ENCODE results near the gene PTOV1. TPM values are rescaled to one million over a fixed set of nuclear protein-coding genes. Genes with fewer than 3 reads are reported as not detected.

Gene PTOV1
- total RNA-seq (2021; fragmentation: NEBNext Ultra II Directional; extraction: Animal tissue kit (Norgen Biotek cat#: 25700)) (251 and 261 TPM in 2 replicates), polyA plus RNA-seq (2011; rRNA removed) (147 and 213 TPM in 2 replicates), polyA minus RNA-seq (2011; rRNA and poly(A)+ RNA removed) (82.9 and 117 TPM in 2 replicates)
- 136 TPM for polyA plus RNA-seq (2011; cell fraction: cytosol; rRNA removed)
- 397 TPM for polyA plus RNA-seq (2011; cell fraction: nucleus; rRNA removed)
- 183 to 286 TPM (median 253 TPM) in 4 replicates for polyA plus RNA-seq (2012, experiment 1 of 2)
- 215 TPM for polyA plus RNA-seq (2012, experiment 2 of 2)
- 166 TPM for polyA plus RNA-seq (2013, experiment 1 of 2)
- 157 TPM for polyA plus RNA-seq (2013, experiment 2 of 2)
- 124 TPM for polyA minus RNA-seq (2011; cell fraction: cytosol; rRNA and poly(A)+ RNA removed)
- 139 TPM for polyA minus RNA-seq (2011; cell fraction: nucleus; rRNA and poly(A)+ RNA removed)
- long read RNA-seq, experiment 1, transcript PTOV1-212 (13 exons, 1,577 nt) = major isoform, 56 of 185 reads
- long read RNA-seq, experiment 1, transcript PTOV1-209 (8 exons, 1,716 nt) = minor isoform, 7 of 185 reads
- long read RNA-seq, experiment 1, transcript PTOV1-220 (13 exons, 1,587 nt) = minor isoform, 14 of 185 reads
- long read RNA-seq, experiment 1, partial matches to known transcripts = 68 of 185 reads
- long read RNA-seq, experiment 1, other reads (novel, unspliced or antisense) = 37 of 185 reads
- long read RNA-seq, experiment 2, partial matches to known transcripts = 30 of 40 reads
- long read RNA-seq, experiment 2, other reads (novel, unspliced or antisense) = 6 of 40 reads

DNA sequence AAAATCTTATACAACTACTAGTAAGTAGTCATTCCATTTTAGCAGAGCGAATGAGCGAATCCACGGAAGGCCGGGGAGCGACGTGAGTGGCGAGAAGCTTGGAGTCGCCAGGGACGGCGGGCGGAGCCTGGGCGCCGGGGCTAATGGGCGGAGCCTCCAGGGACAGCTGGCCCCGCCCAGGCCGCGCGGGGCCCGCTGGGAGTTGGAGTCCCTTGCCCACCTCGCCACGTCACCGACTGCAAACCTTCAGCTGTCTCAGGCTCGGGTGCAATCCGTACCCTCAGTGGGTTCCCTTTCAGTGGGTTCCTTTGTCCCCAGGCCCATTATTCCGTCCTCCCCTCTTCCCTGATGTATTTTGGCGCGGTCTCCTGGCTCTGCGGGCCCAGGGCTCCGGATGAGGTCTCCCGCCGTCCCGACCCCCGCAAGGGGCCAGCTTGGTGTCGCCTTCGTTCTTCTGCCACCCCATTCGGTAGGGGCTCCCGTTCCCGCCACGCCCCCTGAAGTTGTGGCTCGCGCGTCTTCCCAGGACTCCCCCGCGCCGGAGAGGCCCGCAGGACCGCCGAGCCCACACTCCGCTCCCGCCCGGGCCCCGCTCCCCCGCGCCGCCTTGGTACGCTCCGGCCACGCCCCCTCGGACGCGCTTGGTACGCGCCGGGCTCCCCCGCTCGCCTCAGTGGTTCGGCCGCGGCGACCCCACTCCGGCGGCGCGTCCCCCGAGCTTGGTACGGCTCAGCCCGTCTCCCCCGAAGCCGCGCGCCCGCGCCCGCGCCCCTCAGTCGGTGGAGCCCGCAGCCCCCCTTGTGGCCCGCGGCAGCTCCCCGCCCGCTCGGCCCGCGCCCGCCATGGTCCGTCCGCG lies at the start of gene PTOV1:
Gene PTOV1, plus strand, starts transcription at position 673 of the 856 bp plus-strand sequence.
- Histone ChIP-seq H3K27me3 (replicated peaks in 1 of 4; ENCODE audit: control insufficient read depth in 3 of 4, extremely low read depth in 1 of 4, insufficient read depth in 3 of 4, low read length in 3 of 4) (no peaks in the 10 kb centered on the region; a peak in 1 of 7 replicates), H4K5ac (ENCODE audit: insufficient read length, low read depth, low read length) (peak within 1 kb of the TSS; percentile 83), H3K27ac (ENCODE audit: low read depth, low read length) (peak within 1 kb of the TSS; percentile 87), H3K36me3 (ENCODE audit: control insufficient read depth in 2 of 4, insufficient read depth in 4 of 4, low read length in 3 of 4) (peaks cover 0 to 21% (median 9%) of the 10 kb centered on the region in 4 experiments; a peak in 4 of 8 replicates), H3K4me3 (ENCODE audit: extremely low read depth in 1 of 4, insufficient read depth in 2 of 4, low read depth in 3 of 4, low read length in 4 of 4) (peak within 1 kb of the TSS; percentile 64 to 88 (median 80)), H3K4ac (replicated peaks; ENCODE audit: insufficient read length, low read depth, low read length) (no peak within 1 kb of the TSS), H3K56ac (replicated peaks; ENCODE audit: insufficient read length, low read depth, low read length) (peak within 1 kb of the TSS; percentile 89), H3K4me2 (ENCODE audit: insufficient read depth in 1 of 2, low read depth in 2 of 2, low read length in 2 of 2) (peak within 1 kb of the TSS; percentile 84 to 98), H3K9me3 (ENCODE audit: insufficient read depth in 2 of 2, low read depth in 1 of 2, low read length in 1 of 2) (no peaks in the 10 kb centered on the region), H3K18ac (ENCODE audit: extremely low read depth, low read length) (peak within 1 kb of the TSS; percentile 83), H4K91ac (replicated peaks; ENCODE audit: insufficient read length, low read length) (peak within 1 kb of the TSS; percentile 79), H3K14ac (ENCODE audit: insufficient read length) (no peak within 1 kb of the TSS), H2BK12ac (ENCODE audit: low read depth, low read length) (peak within 1 kb of the TSS; percentile 60; the same call in 1 of the 2 replicates), H4K20me1 (replicated peaks in 1 of 2; ENCODE audit: control insufficient read depth in 1 of 2, insufficient read depth in 2 of 2, low read length in 2 of 2) (peaks cover 27 to 34% of the 10 kb centered on the region in 2 experiments), H2BK5ac (ENCODE audit: low read depth, low read length) (0 out of 2 replicates have a peak within 1 kb of the TSS, but pooled peaks have one; percentile 81), H2AFZ (ENCODE audit: low read length) (peak within 1 kb of the TSS; percentile 24; the same call in 1 of the 2 replicates), H3K79me1 (ENCODE audit: low read depth, low read length) (peaks cover 18% of the 10 kb centered on the region), H3K79me2 (ENCODE audit: control insufficient read depth in 1 of 2, insufficient read depth in 2 of 2, low read length in 2 of 2) (peaks cover 17 to 28% of the 10 kb centered on the region in 2 experiments), H2BK20ac (ENCODE audit: low read length) (no peak within 1 kb of the TSS), H3K23me2 (ENCODE audit: low read depth, low read length) (peaks cover 10% of the 10 kb centered on the region; the same call in 1 of the 2 replicates), H2AK5ac (ENCODE audit: low read depth, low read length) (peak within 1 kb of the TSS; percentile 93; the same call in 1 of the 2 replicates), H3K9ac (replicated peaks in 1 of 4; ENCODE audit: extremely low read depth in 1 of 4, low read depth in 3 of 4, low read length in 3 of 4) (peak within 1 kb of the TSS; percentile 70 to 98 (median 83)), H4K8ac (ENCODE audit: extremely low read depth, insufficient read depth, low read length) (peak within 1 kb of the TSS; percentile 87; the same call in 1 of the 2 replicates), H3K4me1 (replicated peaks in 1 of 4; ENCODE audit: control insufficient read depth in 3 of 4, insufficient read depth in 4 of 4, low read length in 3 of 4) (peaks cover 3 to 9% (median 6%) of the 10 kb centered on the region in 4 experiments), H2BK15ac (ENCODE audit: low read length) (peak within 1 kb of the TSS; percentile 88; the same call in 1 of the 2 replicates), H3K23ac (ENCODE audit: insufficient read length) (no peak within 1 kb of the TSS), H2BK120ac (replicated peaks; ENCODE audit: low read depth, low read length) (no peak within 1 kb of the TSS)
- POLR2A ChIA-PET (ENCODE audit: partially characterized antibody) = interaction anchor here (0.7 to 12.4 kb wide), 31 partner anchors 8 to 174 kb away, joined by 3 to 247 read pairs (median 5); partner anchors contain the start of genes ADM5, AKT1S1, AP2A1 and ATF5
- CTCF ChIA-PET (ENCODE audit: partially characterized antibody) = interaction anchor here (0.9 to 1.8 kb wide), 5 partner anchors 13 to 161 kb away, joined by 3 to 7 read pairs (median 3); partner anchors contain the start of gene ADM5
- WGBS, 2 experiments (ENCODE audit: extremely low coverage in 1 of 2, insufficient coverage in 1 of 2, insufficient read length in 1 of 2, insufficient replicate concordance in 2 of 2, low coverage in 1 of 2, low lambda C conversion rate in 2 of 2, missing lambda C conversion rate in 1 of 2) = 1% methylated on average over 33 of the region's 98 CpGs; no CpG with 5 or more reads in 1 of the 2 experiments
- FAIRE-seq (no peak), DNase-seq (ENCODE audit: low read depth in 1 of 2, low spot score in 2 of 2) (peak; percentile 51 to 96)
- TF ChIP-seq, protein P1, sequence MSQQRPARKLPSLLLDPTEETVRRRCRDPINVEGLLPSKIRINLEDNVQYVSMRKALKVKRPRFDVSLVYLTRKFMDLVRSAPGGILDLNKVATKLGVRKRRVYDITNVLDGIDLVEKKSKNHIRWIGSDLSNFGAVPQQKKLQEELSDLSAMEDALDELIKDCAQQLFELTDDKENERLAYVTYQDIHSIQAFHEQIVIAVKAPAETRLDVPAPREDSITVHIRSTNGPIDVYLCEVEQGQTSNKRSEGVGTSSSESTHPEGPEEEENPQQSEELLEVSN (IDR thresholded peaks at IDR 0.05) = no peak
- TF ChIP-seq PHF8 (conservative IDR thresholded peaks at IDR 0.05; ENCODE audit: low read depth, low read length) (peak; percentile 68), EP300 (IDR thresholded peaks at IDR 0.05; ENCODE audit: borderline replicate concordance in 1 of 2, low read depth in 2 of 2, low read length in 2 of 2) (peak in 1 of 2 experiments; percentile 99; a peak in 2 of 3 replicates), KDM5A (IDR thresholded peaks at IDR 0.05; ENCODE audit: low read length) (no peak)

All from H1 (cell line).